NCI-H1694 treated with DMSO at 0.1 percent for 48 hours (cell line): ENCODE data around the gene MCRIP2.

Experiments used
- DNase-seq: peaks from one replicate; lab custom pipeline; 2025; lab: John Stamatoyannopoulos, UW

The MCRIP2 gene

GRCh38 chr16:632486-633335, 8.9 kb upstream of the MCRIP2 start:
- no peak for DNase-seq

GRCh38 chr16:633336-634050, 8.1 kb upstream of the MCRIP2 start:
- DNase-seq, result no peak

- no peak for DNase-seq
These were observed 7.5 kb upstream of the MCRIP2 start for GRCh38 chr16:634051-634670.

- DNase-seq, result no peak
These were observed 6.6 kb upstream of the MCRIP2 start for GRCh38 chr16:634996-635395.

- no peak for DNase-seq
These were observed 5.9 kb upstream of the MCRIP2 start for GRCh38 chr16:635573-636205.

GRCh38 chr16:636206-637080, 5.2 kb upstream of the MCRIP2 start, which contains the start of gene METTL26:
Gene METTL26 (minus strand): TSS chr16:636305. CDS start chr16:636290, 15 bp downstream.
- DNase-seq, result peak; percentile 77

GRCh38 chr16:637081-638018, 4.3 kb upstream of the MCRIP2 start:
- no peak for DNase-seq

GRCh38 chr16:638034-638543, 3.5 kb upstream of the MCRIP2 start:
- DNase-seq, result no peak

GRCh38 chr16:638836-639235, 2.8 kb upstream of the MCRIP2 start:
- DNase-seq, result no peak

- no peak for DNase-seq
These were observed 1.0 kb upstream of the MCRIP2 start for GRCh38 chr16:640614-641013.

GRCh38 chr16:642189-643049, 791 bp downstream of the MCRIP2 start:
- no peak for DNase-seq

GRCh38 chr16:643050-643368, 1.4 kb downstream of the MCRIP2 start:
- DNase-seq, result no peak

- DNase-seq, result no peak
These were observed 2.9 kb downstream of the MCRIP2 start for GRCh38 chr16:644556-644955.

GRCh38 chr16:645852-646678, 4.4 kb downstream of the MCRIP2 start:
- DNase-seq, result no peak

- no peak for DNase-seq
These were observed 5.1 kb downstream of the MCRIP2 start for GRCh38 chr16:646679-647172.

GRCh38 chr16:647173-647902, 5.7 kb downstream of the MCRIP2 start:
- no peak for DNase-seq

GRCh38 chr16:648071-648780, 6.6 kb downstream of the MCRIP2 start:
- no peak for DNase-seq
